Keratinocyte (primary cell): ENCODE measurements around the gene SENP1. TPM values are rescaled to one million over a fixed set of nuclear protein-coding genes. Genes with fewer than 3 reads are reported as not detected.

Experiments used
- DNase-seq: peaks from one replicate; pipeline ENCODE4 v3.0.0-alpha.2; 2011; ENCODE audit warnings: low read depth, missing footprints, low spot score
- FAIRE-seq: peaks from 2 replicates; lab custom pipeline; 2011; peaks lifted over from hg19 to GRCh38; lab: Jason Lieb, UNC
- H2AFZ ChIP-seq: 2 replicates; pipeline ENCODE4 v1.6.0; 2012; ENCODE audit warnings: low read length, control low read depth, inconsistent platforms; ENCODE audit not compliant: control insufficient read depth
- H3K27ac ChIP-seq: 2 replicates; pipeline ENCODE4 v1.5.1; 2011; ENCODE audit warnings: low read length; ENCODE audit not compliant: control insufficient read depth, insufficient read depth
- H3K27me3 ChIP-seq: 3 replicates; pipeline ENCODE4 v1.6.0; 2011; ENCODE audit warnings: low read length; ENCODE audit not compliant: control insufficient read depth, insufficient read depth; ENCODE audit errors: extremely low read depth
- H3K36me3 ChIP-seq, 2 experiments: 2 replicates in 1 of 2; 3 replicates in 1 of 2; pipeline ENCODE4 v1.5.1; 2011; ENCODE audit warnings: low read length in 2 of 2, mild to moderate bottlenecking in 1 of 2; ENCODE audit not compliant: control insufficient read depth in 2 of 2, insufficient read depth in 2 of 2; ENCODE audit errors: extremely low read depth in 1 of 2
- H3K4me1 ChIP-seq: 3 replicates; pipeline ENCODE4 v1.5.1; 2011; ENCODE audit warnings: low read length; ENCODE audit not compliant: control insufficient read depth, insufficient read depth; ENCODE audit errors: extremely low read depth
- H3K4me2 ChIP-seq: 3 replicates; pipeline ENCODE4 v1.6.0; 2011; ENCODE audit warnings: low read depth, low read length; ENCODE audit not compliant: control insufficient read depth, insufficient read depth; ENCODE audit errors: extremely low read depth
- H3K4me3 ChIP-seq, 3 experiments: fragments of 200-600 bp in 1 of 3; sonication (generic) in 1 of 3; 2 replicates in 2 of 3; 3 replicates in 1 of 3; pipeline ENCODE4 v1.5.1; 2011 to 2016; ENCODE audit warnings: low read length in 3 of 3, mild to moderate bottlenecking in 3 of 3, control low read depth in 2 of 3, inconsistent platforms in 1 of 3, low read depth in 1 of 3, mixed read lengths in 1 of 3, mixed run types in 1 of 3, moderate library complexity in 1 of 3; ENCODE audit not compliant: control insufficient read depth in 2 of 3, insufficient read depth in 2 of 3; ENCODE audit errors: extremely low read depth in 1 of 3
- H3K79me2 ChIP-seq: 2 replicates; pipeline ENCODE4 v1.6.0; 2012; ENCODE audit warnings: low read length; ENCODE audit not compliant: control insufficient read depth, insufficient read depth
- H3K9ac ChIP-seq: 3 replicates; pipeline ENCODE4 v1.6.0; 2011; ENCODE audit warnings: low read length; ENCODE audit not compliant: control insufficient read depth, insufficient read depth; ENCODE audit errors: extremely low read depth
- H3K9me1 ChIP-seq: 3 replicates; pipeline ENCODE4 v1.6.0; 2011; ENCODE audit warnings: low read length; ENCODE audit not compliant: control insufficient read depth, insufficient read depth; ENCODE audit errors: extremely low read depth
- H3K9me3 ChIP-seq: 2 replicates; pipeline ENCODE4 v1.5.1; 2012; ENCODE audit warnings: low read depth, low read length; ENCODE audit not compliant: control insufficient read depth
- H4K20me1 ChIP-seq: 3 replicates; pipeline ENCODE4 v1.6.0; 2011; ENCODE audit warnings: low read length; ENCODE audit not compliant: control insufficient read depth, insufficient read depth; ENCODE audit errors: extremely low read depth
- CTCF ChIP-seq, 3 experiments: IDR thresholded peaks in 1 of 3; conservative IDR thresholded peaks in 1 of 3; optimal IDR thresholded peaks in 1 of 3; 2 replicates in 2 of 3; 3 replicates in 1 of 3; pipeline versions ENCODE3 to v1.5.1; 2011; ENCODE audit warnings: low read length in 3 of 3, mild to moderate bottlenecking in 3 of 3, moderate library complexity in 2 of 3, control low read depth in 1 of 3, inconsistent platforms in 1 of 3; ENCODE audit not compliant: insufficient read depth in 2 of 3; ENCODE audit errors: extremely low read depth in 1 of 3
- EZH2 ChIP-seq: IDR thresholded peaks from one replicate; pipeline ENCODE4 v1.6.1; 2012; ENCODE audit warnings: inconsistent platforms, mild to moderate bottlenecking, low read length, moderate library complexity
- dilution Hi-C: fragments of 300-500 bp; cut with MboI; formaldehyde crosslinking; loops from one replicate; pipeline ENCODE4 v1.7.0; 2020; ENCODE audit warnings: low sequenced_read_pairs; ENCODE audit not compliant: extremely low pct_ligation_motif_present
- polyA plus RNA-seq, 5 experiments: library from polyadenylated mRNA; depleted of rRNA in 3 of 5; stranded (reverse) in 3 of 5; stranded (forward) in 1 of 5; unstranded in 1 of 5; fragments of >200 nt; gene quantifications; 1 replicate in 1 of 5; 2 replicates in 3 of 5; 3 replicates in 1 of 5; pipeline versions ENCODE4 v1.2.1 to v1.2.3, GENCODE V29; 2011 to 2012; ENCODE audit warnings: missing spikeins in 2 of 5, low read depth in 1 of 5, low replicate concordance in 1 of 5

Gene SENP1
- polyA plus RNA-seq, 1 donor (not counting 4 experiments of a cell fraction or from before 2014, with no cell fraction given) = 15.4 TPM

DNA sequence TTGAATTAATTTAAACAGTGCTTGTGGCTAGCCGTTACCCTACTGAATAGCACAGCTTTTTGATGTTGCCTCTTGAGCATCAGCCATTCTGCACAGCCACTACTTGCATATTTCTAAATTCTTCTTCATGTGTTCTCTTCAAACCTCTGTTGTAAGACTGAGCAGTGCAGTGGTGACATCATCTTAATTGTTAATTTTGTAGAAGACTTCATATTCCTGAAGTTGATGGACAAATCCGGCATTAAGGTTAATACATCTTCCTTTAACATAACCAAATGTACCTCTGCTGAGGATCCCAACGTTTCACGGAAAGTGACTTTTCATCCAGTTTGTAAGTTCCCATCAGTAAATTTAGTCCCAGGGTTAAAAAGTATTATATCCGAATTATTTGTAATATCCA is 25.6 kb downstream of the SENP1 start:
- no peak overlapping the region for H3K9ac ChIP-seq
- dilution Hi-C loops = no loop called here
- H3K36me3 ChIP-seq = peaks cover 5 to 6% of the 10 kb centered on the region in 2 experiments
- no peaks in the 10 kb centered on the region for H4K20me1 ChIP-seq
- no peak overlapping the region for H3K4me3 ChIP-seq
- H3K4me1 ChIP-seq = no peaks in the 10 kb centered on the region
- no peak for TF ChIP-seq CTCF (optimal IDR thresholded peaks at IDR 0.05 in 1 of 3, IDR thresholded peaks at IDR 0.05 in 1 of 3, conservative IDR thresholded peaks at IDR 0.05 in 1 of 3; ENCODE audit: extremely low read depth in 1 of 3, insufficient read depth in 2 of 3, low read length in 3 of 3)
- no peak for TF ChIP-seq EZH2
- H3K4me2 ChIP-seq = no peak overlapping the region
- H3K9me1 ChIP-seq = no peaks in the 10 kb centered on the region
- H3K27me3 ChIP-seq = no peaks in the 10 kb centered on the region
- no peak for DNase-seq
- H3K27ac ChIP-seq = no peak overlapping the region
- no peak for FAIRE-seq
- H3K9me3 ChIP-seq = no peaks in the 10 kb centered on the region
- H2AFZ ChIP-seq = no peak overlapping the region
- no peaks in the 10 kb centered on the region for H3K79me2 ChIP-seq

GRCh38 chr12:48078901-48079300 is 27.0 kb downstream of the SENP1 start:
- H3K4me1 ChIP-seq = no peaks in the 10 kb centered on the region
- DNase-seq (no peak), FAIRE-seq (no peak)
- no peaks in the 10 kb centered on the region for H3K9me3 ChIP-seq
- no peak overlapping the region for H2AFZ ChIP-seq
- H3K79me2 ChIP-seq = no peaks in the 10 kb centered on the region
- dilution Hi-C loops = no loop called here
- H3K36me3 ChIP-seq = peaks cover 2 to 6% of the 10 kb centered on the region in 2 experiments
- no peak for TF ChIP-seq CTCF (optimal IDR thresholded peaks at IDR 0.05 in 1 of 3, IDR thresholded peaks at IDR 0.05 in 1 of 3, conservative IDR thresholded peaks at IDR 0.05 in 1 of 3; ENCODE audit: extremely low read depth in 1 of 3, insufficient read depth in 2 of 3, low read length in 3 of 3)
- no peak for TF ChIP-seq EZH2
- no peaks in the 10 kb centered on the region for H4K20me1 ChIP-seq
- H3K27me3 ChIP-seq = no peaks in the 10 kb centered on the region
- H3K4me2 ChIP-seq = no peak overlapping the region
- no peak overlapping the region for H3K27ac ChIP-seq
- no peak overlapping the region for H3K4me3 ChIP-seq
- no peaks in the 10 kb centered on the region for H3K9me1 ChIP-seq
- H3K9ac ChIP-seq = no peak overlapping the region
